ENCODE measurements around the gene CDH2.

The CDH2 gene

GRCh38 chr18:28161608-28162599, 15.0 kb downstream of the CDH2 start:
- TF ChIP-seq, protein P1, sequence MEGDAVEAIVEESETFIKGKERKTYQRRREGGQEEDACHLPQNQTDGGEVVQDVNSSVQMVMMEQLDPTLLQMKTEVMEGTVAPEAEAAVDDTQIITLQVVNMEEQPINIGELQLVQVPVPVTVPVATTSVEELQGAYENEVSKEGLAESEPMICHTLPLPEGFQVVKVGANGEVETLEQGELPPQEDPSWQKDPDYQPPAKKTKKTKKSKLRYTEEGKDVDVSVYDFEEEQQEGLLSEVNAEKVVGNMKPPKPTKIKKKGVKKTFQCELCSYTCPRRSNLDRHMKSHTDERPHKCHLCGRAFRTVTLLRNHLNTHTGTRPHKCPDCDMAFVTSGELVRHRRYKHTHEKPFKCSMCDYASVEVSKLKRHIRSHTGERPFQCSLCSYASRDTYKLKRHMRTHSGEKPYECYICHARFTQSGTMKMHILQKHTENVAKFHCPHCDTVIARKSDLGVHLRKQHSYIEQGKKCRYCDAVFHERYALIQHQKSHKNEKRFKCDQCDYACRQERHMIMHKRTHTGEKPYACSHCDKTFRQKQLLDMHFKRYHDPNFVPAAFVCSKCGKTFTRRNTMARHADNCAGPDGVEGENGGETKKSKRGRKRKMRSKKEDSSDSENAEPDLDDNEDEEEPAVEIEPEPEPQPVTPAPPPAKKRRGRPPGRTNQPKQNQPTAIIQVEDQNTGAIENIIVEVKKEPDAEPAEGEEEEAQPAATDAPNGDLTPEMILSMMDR (IDR thresholded peaks at IDR 0.05; ENCODE audit: control insufficient read depth, insufficient read depth, low read depth, low read length, missing control alignments): no peak
- H3K4me3 ChIP-seq (ENCODE audit: control insufficient read depth, low read depth, low read length): no peak overlapping the region
- DNase-seq (ENCODE audit: low read depth): no peak

DNA sequence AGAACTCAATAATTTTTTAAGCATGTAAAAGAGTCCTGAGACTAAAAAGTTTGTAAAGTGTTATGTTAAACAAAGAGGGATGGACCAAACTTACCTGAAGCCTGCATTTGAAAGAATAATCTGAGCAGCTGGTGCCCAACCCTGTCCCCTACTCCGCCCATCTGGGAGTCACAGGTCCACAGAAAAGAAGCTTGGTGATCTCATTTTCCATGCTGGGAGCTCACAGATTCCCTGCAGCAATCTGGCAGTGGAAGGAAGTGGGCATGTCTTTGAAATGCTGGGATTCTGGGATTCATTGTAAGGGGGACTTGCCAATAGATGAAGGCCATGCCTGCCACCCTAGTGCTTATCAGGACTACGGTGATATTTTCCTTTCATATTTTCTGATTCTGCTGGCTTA, 17.9 kb downstream of the CDH2 start:
- DNase-seq (ENCODE audit: low read depth): no peak
- TF ChIP-seq, protein P1 (IDR thresholded peaks at IDR 0.05; ENCODE audit: control insufficient read depth, insufficient read depth, low read depth, low read length, missing control alignments): no peak

GRCh38 chr18:28158083-28158581, 18.8 kb downstream of the CDH2 start:
- DNase-seq (ENCODE audit: low read depth): no peak
- TF ChIP-seq, protein P1 (IDR thresholded peaks at IDR 0.05; ENCODE audit: control insufficient read depth, insufficient read depth, low read depth, low read length, missing control alignments): no peak
- no peak overlapping the region for H3K4me3 ChIP-seq (ENCODE audit: control insufficient read depth, low read depth, low read length)

More for the DNA sequence above, 17.9 kb downstream of the CDH2 start:
- no peak overlapping the region for H3K4me3 ChIP-seq (ENCODE audit: control insufficient read depth, low read depth, low read length)

GRCh38 chr18:28153485-28154065, 23.4 kb downstream of the CDH2 start:
- DNase-seq (ENCODE audit: low read depth): no peak
- TF ChIP-seq, protein P1 (IDR thresholded peaks at IDR 0.05; ENCODE audit: control insufficient read depth, insufficient read depth, low read depth, low read length, missing control alignments): no peak
- no peak overlapping the region for H3K4me3 ChIP-seq (ENCODE audit: control insufficient read depth, low read depth, low read length)

DNA sequence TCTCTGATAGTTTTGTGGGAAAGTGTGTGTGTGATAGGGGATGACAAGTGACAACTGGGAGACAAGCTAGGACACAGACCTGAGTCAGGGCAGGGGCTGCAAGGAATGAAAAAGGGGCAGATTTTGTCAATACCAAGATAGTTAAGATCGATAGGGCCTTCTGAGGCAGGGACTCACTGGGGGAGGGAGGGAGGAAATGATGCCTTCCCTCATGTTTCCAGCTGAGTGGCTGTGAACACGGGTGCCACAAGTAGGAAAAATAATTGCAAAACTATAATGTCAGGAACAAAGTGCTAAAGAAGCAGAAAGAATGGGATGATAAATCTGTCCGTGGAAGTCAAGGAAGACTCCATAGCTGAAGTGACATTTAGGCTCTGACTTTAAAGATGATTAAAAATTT, 24.2 kb downstream of the CDH2 start:
- no peak overlapping the region for H3K4me3 ChIP-seq (ENCODE audit: control insufficient read depth, low read depth, low read length)
- TF ChIP-seq, protein P1 (IDR thresholded peaks at IDR 0.05; ENCODE audit: control insufficient read depth, insufficient read depth, low read depth, low read length, missing control alignments): no peak
- no peak for DNase-seq (ENCODE audit: low read depth)

- no peak overlapping the region for H3K4me3 ChIP-seq (ENCODE audit: control insufficient read depth, low read depth, low read length)
- TF ChIP-seq, protein P1 (IDR thresholded peaks at IDR 0.05; ENCODE audit: control insufficient read depth, insufficient read depth, low read depth, low read length, missing control alignments): no peak
- no peak for DNase-seq (ENCODE audit: low read depth)
These were observed 24.6 kb downstream of the CDH2 start for GRCh38 chr18:28152354-28152753.
